Endothelial cell of umbilical vein (primary cell): ENCODE measurements around the gene ARMC5. TPM values are rescaled to one million over a fixed set of nuclear protein-coding genes. Genes with fewer than 3 reads are reported as not detected.

ENCODE experiments used
- BruUV-seq: library from RNA; stranded (reverse); fragments of 400-500 nt; replicated peaks from 2 replicates; lab custom pipeline; 2021; lab: Mats Ljungman, UMichigan
- CTCF ChIA-PET: fragments of 300-600, 350-600 bp; sonication (Branson Sonifier 250); formaldehyde crosslinking; loops from one replicate; lab custom pipeline; 2021; ENCODE audit warnings: antibody characterized with exemption, inconsistent platforms; lab: Charles Lee
- POLR2A ChIA-PET: fragments of 300-600, 350-600 bp; sonication (Branson Sonifier 250); formaldehyde crosslinking; loops from one replicate; lab custom pipeline; 2021; ENCODE audit warnings: antibody characterized with exemption, inconsistent platforms; lab: Charles Lee
- DNase-seq: peaks from one replicate; pipeline ENCODE4 v3.0.0-alpha.2; 2011; ENCODE audit warnings: low read depth, low spot score
- FAIRE-seq: peaks from 2 replicates; lab custom pipeline; 2011; peaks lifted over from hg19 to GRCh38; lab: Jason Lieb, UNC
- H2AFZ ChIP-seq: 2 replicates; pipeline ENCODE4 v1.6.0; 2012; ENCODE audit warnings: low read depth, low read length, control low read depth, inconsistent platforms
- H3K27ac ChIP-seq: 2 replicates; pipeline ENCODE4 v1.5.1; 2011; ENCODE audit warnings: low read depth, mild to moderate bottlenecking, control low read depth, low read length, moderate library complexity; ENCODE audit not compliant: insufficient read depth
- H3K27me3 ChIP-seq, 2 experiments: 2 replicates each; pipeline versions ENCODE4 v1.6.0 to v1.6.1; 2011; ENCODE audit warnings: low read length in 2 of 2, mixed read lengths in 1 of 2; ENCODE audit not compliant: control insufficient read depth in 2 of 2, insufficient read depth in 2 of 2
- H3K36me3 ChIP-seq, 2 experiments: 2 replicates in 1 of 2; 3 replicates in 1 of 2; pipeline ENCODE4 v1.5.1; 2011; ENCODE audit warnings: low read length in 2 of 2, mild to moderate bottlenecking in 1 of 2, moderate library complexity in 1 of 2; ENCODE audit not compliant: control insufficient read depth in 2 of 2, insufficient read depth in 2 of 2; ENCODE audit errors: extremely low read depth in 1 of 2
- H3K4me1 ChIP-seq: 3 replicates; pipeline ENCODE4 v1.5.1; 2011; ENCODE audit warnings: mild to moderate bottlenecking, low read length; ENCODE audit not compliant: control insufficient read depth, insufficient read depth; ENCODE audit errors: extremely low read depth
- H3K4me2 ChIP-seq: 2 replicates; pipeline ENCODE4 v1.6.1; 2011; ENCODE audit warnings: low read length, control low read depth, mixed read lengths; ENCODE audit not compliant: insufficient read depth
- H3K4me3 ChIP-seq, 3 experiments: fragments of 200-600 bp in 1 of 3; sonication (generic), shearing (Covaris generic) in 1 of 3; replicated peaks in 1 of 3; 2 replicates each; pipeline ENCODE4 v1.5.1; 2011 to 2016; ENCODE audit warnings: control low read depth in 3 of 3, low read length in 3 of 3, mild to moderate bottlenecking in 2 of 3, inconsistent platforms in 1 of 3, low read depth in 1 of 3, moderate library complexity in 1 of 3; ENCODE audit not compliant: insufficient read depth in 1 of 3
- H3K79me2 ChIP-seq: 2 replicates; pipeline ENCODE4 v1.6.0; 2012; ENCODE audit warnings: low read length, inconsistent platforms; ENCODE audit not compliant: control insufficient read depth, insufficient read depth
- H3K9ac ChIP-seq: replicated peaks from 2 replicates; pipeline ENCODE3; 2011; ENCODE audit warnings: low read length, control low read depth; ENCODE audit not compliant: insufficient read depth; ENCODE audit errors: extremely low read depth
- H3K9me1 ChIP-seq: replicated peaks from 3 replicates; pipeline ENCODE4 v1.6.0; 2011; ENCODE audit warnings: mild to moderate bottlenecking, low read length; ENCODE audit not compliant: control insufficient read depth, insufficient read depth; ENCODE audit errors: extremely low read depth
- H3K9me3 ChIP-seq: replicated peaks from 2 replicates; pipeline ENCODE4 v1.5.1; 2012; ENCODE audit warnings: low read length, inconsistent platforms; ENCODE audit not compliant: control insufficient read depth, insufficient read depth
- H4K20me1 ChIP-seq: replicated peaks from 2 replicates; pipeline ENCODE3; 2011; ENCODE audit warnings: mild to moderate bottlenecking, low read length; ENCODE audit not compliant: control insufficient read depth, insufficient read depth; ENCODE audit errors: extremely low read depth
- CTCF ChIP-seq, 2 donors: IDR thresholded peaks; 1 replicate in 1 of 2; 2 replicates in 1 of 2; pipeline ENCODE4 v1.5.1; 2011; ENCODE audit warnings: low read length in 2 of 2, mild to moderate bottlenecking in 2 of 2, moderate library complexity in 2 of 2, control low read depth in 1 of 2, inconsistent platforms in 1 of 2, low read depth in 1 of 2; ENCODE audit not compliant: insufficient read depth in 1 of 2; ENCODE audit errors: extremely low read depth in 1 of 2
- EZH2 ChIP-seq: IDR thresholded peaks from 2 replicates; pipeline ENCODE4 v1.6.1; 2012; ENCODE audit warnings: borderline replicate concordance, low read depth, mild to moderate bottlenecking, moderate library complexity, low read length, inconsistent platforms; ENCODE audit not compliant: severe bottlenecking
- FOS ChIP-seq: IDR thresholded peaks from 2 replicates; pipeline ENCODE4 v1.6.1; 2011; ENCODE audit warnings: mild to moderate bottlenecking, low read length, moderate library complexity, borderline replicate concordance; ENCODE audit not compliant: insufficient read depth
- GATA2 ChIP-seq: IDR thresholded peaks from 2 replicates; pipeline ENCODE4 v1.7.0; 2011; ENCODE audit warnings: low read depth, mild to moderate bottlenecking, moderate library complexity, mixed read lengths, low read length; ENCODE audit not compliant: insufficient read length, insufficient read depth
- JUN ChIP-seq: IDR thresholded peaks from 2 replicates; pipeline ENCODE4 v1.6.1; 2011; ENCODE audit warnings: borderline replicate concordance, low read depth; ENCODE audit not compliant: insufficient read length, insufficient read depth
- MAX ChIP-seq: IDR thresholded peaks from 2 replicates; pipeline ENCODE4 v1.6.1; 2011; ENCODE audit not compliant: insufficient read depth, insufficient read length
- MYC ChIP-seq: IDR thresholded peaks from one replicate; pipeline ENCODE4 v1.6.1; 2011; ENCODE audit warnings: mild to moderate bottlenecking, low read depth, low read length
- POLR2A ChIP-seq: IDR thresholded peaks from 2 replicates; pipeline ENCODE4 v1.6.1; 2012; ENCODE audit warnings: low read depth, mild to moderate bottlenecking, control low read depth, low read length
- POLR2AphosphoS5 ChIP-seq: IDR thresholded peaks from 2 replicates; pipeline ENCODE4 v1.6.1; 2012; ENCODE audit warnings: low read depth, mild to moderate bottlenecking, control low read depth, low read length, moderate library complexity; ENCODE audit not compliant: insufficient read depth
- dilution Hi-C: fragments of 300-500 bp; cut with MboI; formaldehyde crosslinking; loops from one replicate; pipeline ENCODE4 v1.15.0; 2019; ENCODE audit warnings: low sequenced_read_pairs; ENCODE audit not compliant: extremely low pct_ligation_motif_present
- intact Hi-C: fragments of 100-400 bp; cut with micrococcal nuclease; formaldehyde crosslinking; loops from one replicate; pipeline ENCODE4 v1.10.0; 2022
- polyA plus RNA-seq, 4 experiments: library from polyadenylated mRNA; depleted of rRNA in 3 of 4; stranded (reverse) in 3 of 4; unstranded in 1 of 4; fragments of >200 nt; gene quantifications; 2 replicates each; pipeline versions ENCODE4 v1.2.1 to v1.2.3, GENCODE V29; 2011 to 2012; ENCODE audit warnings: missing spikeins in 1 of 4
- total RNA-seq: library from RNA; stranded (reverse); gene quantifications from 2 replicates; pipeline ENCODE4 v1.2.3, GENCODE V29; 2021

ARMC5 gene
- total and polyA plus RNA-seq, 2 donors (not counting 3 experiments of a cell fraction or from before 2014, with no cell fraction given) = 17.3 to 18.8 TPM

GRCh38 chr16:31414706-31415105 lies 44.6 kb upstream of the ARMC5 start:
- H3K36me3 ChIP-seq = no peaks in the 10 kb centered on the region
- H3K9me3 ChIP-seq = no peaks in the 10 kb centered on the region
- H3K27me3 ChIP-seq = no peaks in the 10 kb centered on the region
- H3K9ac ChIP-seq = no peak overlapping the region
- ChIA-PET CTCF (no interaction called here), POLR2A (no interaction called here)
- H2AFZ ChIP-seq = no peak overlapping the region
- no peak overlapping the region for H3K4me3 ChIP-seq
- H4K20me1 ChIP-seq = no peaks in the 10 kb centered on the region
- DNase-seq (no peak), FAIRE-seq (no peak)
- intact Hi-C loops (no loop called here), dilution Hi-C loops (no loop called here)
- H3K79me2 ChIP-seq = no peaks in the 10 kb centered on the region
- BruUV-seq = no TSS peak
- no peak overlapping the region for H3K4me2 ChIP-seq
- H3K27ac ChIP-seq = no peak overlapping the region
- TF ChIP-seq JUN (no peak), POLR2AphosphoS5 (no peak), EZH2 (no peak), GATA2 (no peak), MAX (no peak), FOS (no peak), MYC (no peak), CTCF (IDR thresholded peaks at IDR 0.05; ENCODE audit: extremely low read depth in 1 of 2, insufficient read depth in 1 of 2, low read depth in 1 of 2, low read length in 2 of 2) (no peak), POLR2A (no peak)
- no peaks in the 10 kb centered on the region for H3K4me1 ChIP-seq
- H3K9me1 ChIP-seq = no peaks in the 10 kb centered on the region
